HG02798 (cell line): ENCODE measurements around the gene GUK1.
"Not testable (repeated sequence)": the region's sequence is repeated elsewhere in the genome, so short reads cannot be mapped to it uniquely, and the experiment has no call there.

ENCODE experiments used
- ATAC-seq: cut with Tn5 transposase; IDR thresholded peaks from one replicate; pipeline ENCODE4 v1.9.1; 2021; ENCODE audit warnings: mild to moderate bottlenecking; ENCODE audit not compliant: unreplicated experiment, poor library complexity

The GUK1 gene

DNA sequence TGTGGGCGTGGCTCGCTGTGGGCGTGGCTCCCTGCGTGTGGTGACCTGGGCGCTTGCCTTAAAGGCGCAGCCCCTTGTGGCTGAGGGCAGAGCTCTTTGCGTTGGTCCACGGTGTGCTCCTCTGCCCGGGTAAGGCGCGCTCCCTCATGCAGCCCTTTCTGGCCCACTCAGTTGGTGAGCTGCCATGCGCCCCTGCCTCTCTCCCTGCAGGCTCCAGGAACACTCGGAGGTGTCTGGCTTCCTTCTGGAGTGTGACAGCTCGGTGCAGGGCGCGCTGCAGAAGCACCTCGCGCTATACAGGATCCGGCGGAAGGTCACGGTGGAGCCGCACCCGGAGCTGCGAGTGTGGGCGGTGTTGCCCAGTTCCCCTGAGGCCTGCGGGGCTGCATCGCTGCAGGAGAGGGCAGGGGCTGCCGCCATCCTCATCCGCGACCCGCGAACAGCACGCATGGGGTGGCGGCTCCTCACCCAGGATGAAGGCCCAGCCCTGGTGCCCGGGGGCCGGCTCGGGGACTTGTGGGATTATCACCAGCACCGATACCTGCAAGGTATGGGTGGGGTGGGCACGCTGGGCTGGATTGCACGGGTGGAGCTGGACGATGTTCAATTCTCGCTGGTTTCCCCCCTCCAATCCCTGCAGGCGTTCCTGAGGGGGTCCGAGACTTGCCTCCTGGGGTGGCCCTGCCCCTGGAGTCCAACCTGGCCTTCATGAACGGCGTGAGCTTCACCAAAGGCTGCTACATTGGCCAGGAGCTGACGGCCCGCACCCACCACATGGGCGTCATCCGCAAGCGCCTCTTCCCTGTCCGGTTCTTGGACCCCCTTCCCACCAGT, 34.6 kb downstream of the GUK1 start:
- ATAC-seq = no peak

DNA sequence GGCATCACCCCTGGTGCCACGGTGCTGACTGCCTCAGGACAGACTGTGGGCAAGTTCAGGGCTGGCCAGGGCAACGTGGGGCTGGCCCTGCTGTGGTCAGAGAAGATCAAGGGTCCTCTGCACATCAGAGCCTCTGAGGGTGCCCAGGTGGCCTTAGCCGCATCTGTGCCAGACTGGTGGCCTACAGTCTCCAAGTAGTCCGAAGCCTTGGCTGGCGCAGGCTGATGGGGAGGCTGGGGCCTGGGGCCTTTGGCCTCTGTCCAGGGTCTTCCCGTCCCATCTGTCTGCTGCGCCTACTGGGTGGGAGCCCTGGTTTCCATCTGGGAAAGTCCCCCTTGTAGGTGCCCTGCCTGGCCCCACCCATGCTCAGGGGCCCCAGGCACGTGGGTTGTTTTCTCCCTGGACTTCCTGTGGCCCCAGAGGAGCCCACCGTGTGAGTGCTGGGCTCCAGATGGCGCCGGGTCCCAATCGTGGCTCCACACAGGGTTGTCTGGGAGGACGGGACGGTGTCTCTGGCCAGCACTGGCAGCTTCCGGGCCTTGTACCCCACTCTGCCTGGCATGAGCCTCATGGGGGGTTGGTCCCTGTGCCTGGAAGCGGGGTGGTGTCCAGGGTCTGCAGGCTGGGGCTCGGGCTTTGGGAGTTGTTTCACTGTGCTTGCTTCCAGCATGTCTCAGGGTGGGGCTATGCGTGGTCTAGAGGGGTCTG, 35.4 kb downstream of the GUK1 start:
- ATAC-seq = no peak

DNA sequence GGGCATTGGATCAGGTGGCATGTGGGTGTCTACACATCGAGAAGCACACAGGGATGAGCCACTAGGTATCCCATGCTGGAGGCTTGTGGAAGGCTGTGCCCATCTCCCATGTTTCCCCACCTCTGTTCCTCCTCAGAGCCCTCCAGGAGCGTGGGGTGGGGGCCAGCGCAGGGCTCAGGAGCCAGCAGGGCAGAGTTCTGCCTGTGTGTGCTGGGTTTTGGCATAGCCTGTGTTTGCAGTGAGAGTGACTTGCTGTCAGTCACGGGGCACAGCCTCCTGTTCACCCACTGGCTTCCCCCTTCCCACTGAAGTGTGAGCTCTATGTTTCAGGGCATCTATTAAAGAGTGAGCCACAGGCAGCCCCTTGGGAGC, 35.9 kb downstream of the GUK1 start:
- ATAC-seq = no peak

DNA sequence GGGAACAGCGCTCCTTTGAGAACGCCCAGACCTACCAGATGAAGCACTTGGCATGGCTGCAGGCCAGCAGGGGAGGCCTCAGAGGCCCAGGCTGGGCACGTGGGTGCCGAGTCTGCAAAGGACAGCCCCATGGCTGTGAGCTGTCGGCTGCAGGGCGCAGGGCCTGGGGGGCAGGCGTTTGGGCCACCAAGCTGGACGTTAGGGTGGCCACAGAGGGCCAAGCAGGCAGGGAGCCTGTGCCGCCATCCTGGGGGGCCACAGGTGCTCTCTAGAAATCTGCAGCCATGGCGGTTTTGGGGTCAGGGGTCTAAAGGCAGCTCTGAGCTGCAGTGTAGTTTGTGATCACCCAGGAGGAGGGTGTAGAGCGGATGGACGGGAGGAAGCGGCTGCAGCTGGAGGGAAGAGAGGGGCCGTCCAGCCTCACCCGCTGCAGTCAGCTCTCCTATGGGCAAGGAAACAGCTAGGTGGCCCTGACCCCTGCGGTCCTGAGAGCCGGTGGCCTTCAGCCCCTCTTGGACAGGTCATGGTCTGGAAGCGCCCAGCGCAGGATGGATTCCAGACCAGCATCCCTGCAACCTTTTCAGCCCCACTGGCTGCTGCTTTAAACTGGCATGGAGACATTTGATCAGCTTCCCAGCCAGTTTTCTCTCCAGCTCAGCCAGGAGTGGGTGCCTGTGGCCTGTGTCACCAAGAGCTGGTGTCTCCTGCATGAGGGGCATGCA, 36.5 kb downstream of the GUK1 start:
- ATAC-seq = no peak

DNA sequence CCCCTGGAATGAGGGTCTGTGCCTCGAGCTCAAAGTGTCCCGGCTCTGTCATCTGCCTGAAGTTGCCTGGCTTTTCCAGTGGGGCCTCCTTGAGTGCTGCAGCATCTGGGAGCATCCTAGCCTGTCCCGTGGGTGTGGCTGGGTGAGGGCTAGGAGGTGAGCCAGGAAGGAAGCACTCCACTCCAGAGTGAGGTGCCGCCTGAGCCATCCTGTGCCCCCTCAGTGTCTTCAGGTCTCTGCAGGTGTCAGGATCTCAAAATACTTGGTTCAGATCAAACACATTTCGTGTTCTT, 37.0 kb downstream of the GUK1 start:
- ATAC-seq = no peak

DNA sequence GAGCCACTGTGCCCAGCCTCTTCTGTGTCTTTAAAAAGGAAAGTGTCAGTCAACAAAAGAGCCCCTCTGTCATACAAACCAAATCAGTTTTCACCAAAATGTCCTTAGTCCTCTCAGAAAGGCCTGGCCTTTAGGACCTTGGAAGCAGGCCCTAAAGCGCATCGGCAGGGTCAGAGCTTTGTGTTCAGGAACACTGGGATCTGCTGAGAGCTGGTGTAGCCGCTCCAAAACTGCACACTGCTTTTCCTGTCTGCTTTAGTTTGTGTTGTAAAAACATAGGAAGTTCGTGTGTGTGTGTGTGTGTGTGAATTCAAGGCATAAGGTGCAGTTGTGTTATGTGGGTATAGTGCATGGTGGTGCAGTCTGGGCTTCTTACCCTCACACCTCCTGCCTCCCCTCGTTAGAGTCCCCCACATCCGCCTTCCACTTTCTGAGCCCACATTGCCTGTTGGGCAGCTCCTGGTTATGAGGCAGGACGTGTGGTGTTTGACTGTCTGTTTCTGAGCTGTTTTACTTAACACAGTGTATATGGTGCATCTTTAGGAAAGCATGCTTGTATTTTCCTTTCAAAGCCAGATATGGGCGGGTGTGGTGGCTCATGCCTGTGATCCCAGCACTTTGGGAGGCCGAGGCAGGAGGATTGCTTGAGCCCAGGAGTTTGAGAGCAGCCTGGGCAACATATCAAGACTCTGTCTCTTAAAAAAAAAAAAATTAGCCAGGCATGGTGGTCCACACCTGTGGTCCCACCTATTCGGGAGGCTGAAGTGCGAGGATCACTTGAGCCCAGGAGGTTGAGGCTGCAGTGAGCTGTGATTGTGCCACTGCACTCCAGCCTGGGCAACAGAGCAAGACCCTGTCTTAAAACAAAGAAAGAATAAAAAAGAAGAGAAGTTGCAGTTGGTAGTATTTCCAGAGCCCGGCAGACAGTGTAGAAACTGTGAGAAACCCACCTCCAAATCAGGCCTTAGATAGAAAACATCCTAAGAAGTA, 37.9 kb downstream of the GUK1 start:
- no peak for ATAC-seq

DNA sequence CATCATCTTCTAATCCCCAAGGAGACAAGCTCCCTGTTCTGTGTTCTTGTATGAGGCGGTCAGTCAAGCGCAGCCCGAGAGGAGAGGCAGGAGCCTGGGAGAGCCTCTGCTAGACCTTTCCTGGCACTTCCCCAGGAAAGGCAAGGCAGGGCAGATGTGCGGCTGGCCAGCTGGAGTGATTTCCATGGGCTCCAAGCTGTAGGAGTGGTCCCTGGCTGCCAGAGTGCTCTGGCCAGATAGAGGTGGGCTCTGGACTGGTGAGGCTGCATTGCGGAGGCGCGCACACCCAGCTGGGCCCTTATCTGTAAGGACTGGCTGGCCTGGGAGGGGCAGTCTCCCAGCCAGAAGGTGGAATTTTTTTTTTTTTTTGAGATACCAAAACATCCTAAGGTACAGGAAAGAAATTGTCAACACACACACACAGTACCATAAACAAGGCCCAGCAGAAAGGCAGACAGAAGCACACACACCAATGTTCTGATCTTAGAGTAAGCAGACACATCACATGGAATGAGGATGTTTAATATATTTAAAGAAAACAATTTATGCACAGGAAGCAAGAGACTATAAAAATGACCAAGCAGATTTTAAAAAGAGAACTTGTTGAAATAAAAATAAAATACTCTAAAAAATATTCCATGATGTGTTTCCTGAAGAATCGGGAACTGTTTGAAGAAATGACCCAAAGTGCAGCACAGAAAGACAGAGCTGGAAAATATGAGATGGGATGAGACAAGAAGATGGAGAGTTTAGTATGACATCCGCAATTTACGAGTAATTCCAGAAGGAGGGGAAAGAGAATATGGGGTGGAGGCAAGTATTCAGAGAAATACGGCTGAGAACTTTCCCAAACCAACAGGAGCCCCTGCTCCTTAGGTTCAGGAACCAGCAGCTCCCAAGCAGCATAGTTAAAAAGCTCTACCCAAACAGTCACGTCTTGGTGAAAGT, 38.9 kb downstream of the GUK1 start:
- ATAC-seq = no peak

DNA sequence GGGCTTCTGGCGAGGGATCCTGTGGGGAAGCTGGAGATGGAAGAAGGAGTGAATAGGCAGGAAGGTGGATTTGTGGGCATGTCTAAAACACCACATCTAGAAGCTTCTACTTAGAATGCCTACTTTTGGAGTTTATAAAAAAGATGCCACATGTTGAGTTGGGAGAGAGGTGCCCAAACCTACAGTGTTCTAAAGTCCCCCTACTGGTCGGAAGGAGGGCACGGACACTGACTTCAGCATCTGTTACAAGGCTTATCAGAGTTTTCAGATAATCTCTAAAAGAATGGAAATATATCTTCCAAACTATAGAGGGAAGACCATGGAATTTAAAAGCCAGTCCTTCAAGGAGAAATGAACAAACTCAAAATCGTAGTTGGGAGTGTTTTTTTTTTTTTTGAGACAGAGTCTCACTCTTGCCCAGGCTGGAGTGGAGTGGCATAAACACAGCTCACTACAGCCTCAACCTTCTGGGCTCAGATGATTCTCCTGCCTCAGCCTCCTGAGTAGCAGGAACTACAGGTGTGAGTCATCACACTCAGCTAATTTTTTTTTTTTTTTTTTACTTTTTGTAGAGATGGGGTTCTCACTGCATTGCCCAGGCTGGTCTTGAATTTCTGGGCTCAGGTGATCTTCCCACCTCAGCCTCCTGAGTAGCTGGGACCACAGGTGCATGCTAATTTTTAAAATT, 40.3 kb downstream of the GUK1 start:
- ATAC-seq = no peak

DNA sequence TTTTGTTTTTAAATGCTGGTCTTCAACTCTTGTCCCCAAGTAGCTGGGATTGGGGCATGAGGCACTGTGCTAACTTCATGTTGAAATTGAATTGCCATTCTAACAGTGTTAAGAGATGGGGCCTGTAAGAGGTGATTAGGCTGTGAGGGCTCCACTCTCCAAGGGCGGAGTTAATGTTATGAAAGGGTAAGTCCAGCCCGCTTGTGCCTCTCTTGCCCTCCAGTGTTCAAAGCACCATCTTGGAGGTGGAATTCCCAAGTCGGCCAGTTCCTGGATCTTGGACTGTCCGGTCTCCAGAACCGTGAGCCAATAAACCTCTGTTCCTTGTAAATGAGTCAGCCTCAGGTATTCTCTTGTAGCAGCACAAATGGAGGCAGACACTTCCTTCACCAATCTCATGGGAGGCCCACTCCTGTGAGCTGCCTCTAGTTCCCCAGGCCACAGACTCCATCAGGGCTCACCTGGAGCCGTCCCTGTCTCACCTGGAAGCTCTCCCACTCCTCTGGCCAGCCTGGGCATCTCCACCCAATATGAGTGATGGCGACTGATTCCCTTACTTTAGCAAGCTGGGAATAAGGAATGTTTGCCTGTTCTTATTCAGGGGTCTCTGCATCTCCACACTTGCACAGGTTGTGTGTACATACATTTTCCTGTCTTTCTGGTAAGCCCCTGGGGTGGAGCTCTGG, 41.0 kb downstream of the GUK1 start:
- no peak for ATAC-seq

DNA sequence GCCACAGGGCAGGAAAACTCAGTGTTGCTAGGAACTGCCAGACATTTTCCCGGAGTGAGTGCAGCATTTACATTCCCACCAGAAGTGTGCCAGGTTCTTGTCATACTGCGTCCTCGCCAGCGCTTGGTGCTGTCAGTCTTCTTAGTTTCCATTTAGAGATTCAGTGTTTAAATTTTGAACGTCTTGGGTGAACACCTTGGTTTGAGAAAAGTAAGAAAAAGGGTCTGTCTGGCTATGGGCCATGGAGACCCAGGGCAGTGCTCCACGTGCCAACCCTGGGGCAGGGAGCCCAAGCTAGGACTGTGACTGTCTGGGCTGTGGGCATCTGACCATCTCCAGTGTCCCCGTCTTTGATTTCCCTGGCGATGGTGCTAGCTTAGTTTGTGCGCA, 41.6 kb downstream of the GUK1 start:
- ATAC-seq = no peak

DNA sequence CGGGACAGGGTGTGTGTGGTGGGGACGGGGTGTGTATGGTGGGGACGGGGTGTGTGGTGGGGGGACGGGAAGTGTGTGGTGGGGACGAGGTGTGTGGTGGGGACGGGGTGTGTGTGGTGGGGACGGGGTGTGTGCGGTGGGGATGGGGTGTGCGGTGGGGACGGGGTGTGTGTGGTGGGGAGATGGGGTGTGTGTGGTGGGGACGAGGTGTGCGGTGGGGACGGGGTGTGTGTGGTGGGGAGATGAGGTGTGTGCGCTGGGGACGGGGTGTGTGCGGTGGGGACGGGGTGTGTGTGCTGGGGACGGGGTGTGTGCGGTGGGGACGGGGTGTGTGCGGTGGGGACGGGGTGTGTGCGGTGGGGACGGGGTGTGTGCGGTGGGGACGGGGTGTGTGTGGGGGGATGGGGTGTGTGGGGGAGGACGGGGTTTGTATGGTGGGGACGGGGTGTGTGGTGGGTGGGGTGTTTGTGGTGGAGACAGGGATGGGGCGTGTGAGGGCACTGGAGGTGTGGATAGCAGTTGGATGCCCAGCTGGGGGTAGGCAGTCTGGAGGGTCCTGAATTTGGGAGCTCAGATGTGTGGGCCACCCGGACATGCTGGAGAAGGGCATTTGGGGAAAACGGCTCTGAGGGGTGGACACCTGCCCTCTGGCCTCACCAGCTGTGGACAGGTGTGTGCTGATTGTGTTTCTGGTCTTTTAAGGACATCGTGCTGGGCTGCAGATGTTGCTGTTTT, 42.4 kb downstream of the GUK1 start:
- ATAC-seq = no peak

DNA sequence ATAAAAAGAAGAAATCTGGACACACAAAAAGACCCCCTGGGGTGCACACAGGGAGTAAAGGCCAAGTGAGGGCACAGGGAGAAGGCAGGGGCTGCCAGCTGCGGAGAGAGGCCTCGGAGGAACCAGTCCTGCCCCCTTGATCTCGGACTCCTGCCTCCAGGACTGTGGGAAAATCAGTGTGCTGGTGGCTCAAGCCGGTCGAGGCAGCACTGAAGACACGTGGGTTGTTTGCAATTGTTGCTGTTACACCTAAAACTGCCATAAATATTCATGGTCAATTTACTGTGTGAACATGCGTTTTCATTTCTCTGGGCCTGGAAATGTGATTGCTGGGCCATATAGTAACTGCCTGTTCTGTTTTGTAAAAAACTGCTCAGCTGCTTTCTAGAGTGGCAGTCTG, 44.1 kb downstream of the GUK1 start:
- ATAC-seq = no peak

DNA sequence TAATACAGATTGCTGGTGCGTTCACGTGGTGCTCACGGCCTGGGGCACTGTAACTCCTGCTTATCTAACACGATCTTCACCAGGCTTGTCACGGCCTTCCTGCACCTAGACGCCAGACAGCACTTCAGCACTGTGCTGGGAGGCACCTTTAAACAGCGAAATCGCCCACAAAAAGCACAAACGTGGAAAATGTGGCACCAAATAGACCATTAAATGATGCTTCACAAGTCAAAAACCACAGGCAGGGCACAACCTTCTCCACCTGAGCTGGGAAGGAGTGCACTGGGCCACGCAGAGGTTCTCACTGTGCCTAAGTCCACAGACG, 45.5 kb downstream of the GUK1 start:
- no peak for ATAC-seq

DNA sequence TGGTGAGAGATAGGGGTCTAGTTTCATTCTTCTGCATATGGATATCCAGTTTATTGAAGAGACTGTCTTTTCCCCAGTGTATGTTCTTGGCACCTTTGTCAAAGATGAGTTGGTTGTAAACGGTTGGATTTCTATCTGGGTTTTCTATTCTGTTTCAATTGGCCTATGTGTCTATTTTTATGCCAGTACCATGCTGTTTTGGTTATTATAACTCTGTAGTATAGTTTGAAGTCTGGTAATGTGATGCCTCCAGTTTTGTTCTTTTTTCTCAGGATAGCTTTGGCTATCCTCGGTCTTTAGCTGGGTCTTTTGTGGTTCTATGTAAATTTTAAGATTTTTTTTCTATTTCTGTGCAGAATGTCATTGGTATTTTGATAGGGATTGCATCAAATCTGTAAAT, 48.2 kb downstream of the GUK1 start:
- not testable (repeated sequence) for ATAC-seq

DNA sequence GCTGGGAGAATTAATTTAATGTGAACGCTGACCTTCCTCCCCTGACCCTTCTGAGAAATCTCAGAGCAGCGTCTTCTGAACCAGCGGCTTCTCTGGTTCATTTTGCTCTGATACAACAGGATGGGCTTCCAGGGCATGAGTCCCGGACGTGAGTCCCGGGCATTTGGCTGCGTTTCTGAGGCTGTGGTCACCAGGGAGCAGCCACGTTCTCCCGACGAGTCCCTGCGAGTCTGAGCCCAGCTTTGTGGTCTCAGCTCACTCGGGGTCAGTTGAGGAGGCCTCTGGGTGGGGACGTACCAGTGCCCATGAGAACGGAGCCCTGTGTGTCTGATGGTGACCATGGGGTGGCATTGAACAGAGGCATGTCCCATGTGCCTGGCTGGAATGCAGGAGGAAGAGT, 50.1 kb downstream of the GUK1 start:
- ATAC-seq = no peak

DNA sequence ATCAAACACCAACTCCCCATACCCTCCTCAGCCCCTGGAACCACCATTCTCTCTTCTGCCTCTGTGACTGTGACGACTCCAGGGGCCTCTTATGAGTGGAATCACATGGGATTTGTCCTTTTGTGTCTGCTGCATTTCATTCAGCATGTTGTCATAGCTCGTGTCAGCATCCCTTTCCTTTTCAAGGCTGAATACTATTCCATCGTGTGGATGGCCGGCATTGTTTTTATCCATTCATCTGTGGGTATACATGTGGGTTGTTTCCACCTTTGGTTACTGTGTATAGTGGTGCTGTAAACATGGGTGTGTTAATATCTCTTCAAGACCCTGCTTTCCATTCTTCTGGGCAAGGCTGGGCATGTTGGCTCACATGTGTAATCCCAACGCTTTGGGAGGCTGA, 50.7 kb downstream of the GUK1 start:
- ATAC-seq = no peak

DNA sequence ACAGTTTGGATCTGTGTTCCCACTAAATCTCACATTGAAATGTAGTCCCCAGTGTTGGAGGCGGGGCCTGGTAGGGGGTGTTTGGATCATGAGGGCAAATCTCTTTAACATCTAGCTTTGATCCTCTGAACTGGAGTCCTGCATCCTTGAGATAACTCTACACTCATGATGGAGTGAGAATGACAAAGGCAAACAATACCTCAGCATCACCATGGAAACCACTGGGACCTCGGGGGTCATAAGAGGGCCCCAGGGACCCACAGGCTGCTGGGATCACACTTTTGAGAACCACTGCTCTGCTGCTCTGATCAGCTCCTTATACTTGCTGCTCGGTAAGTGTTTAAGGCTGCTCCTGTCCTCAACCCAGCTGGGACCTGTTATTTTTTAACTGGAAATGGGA, 54.4 kb downstream of the GUK1 start:
- ATAC-seq = no peak
